Measurements from ENCODE around the gene HSD17B1.

The HSD17B1 gene

GRCh38 chr17:42568341-42569111, 15.8 kb downstream of the HSD17B1 start:
- DNase-seq: no peak

DNA sequence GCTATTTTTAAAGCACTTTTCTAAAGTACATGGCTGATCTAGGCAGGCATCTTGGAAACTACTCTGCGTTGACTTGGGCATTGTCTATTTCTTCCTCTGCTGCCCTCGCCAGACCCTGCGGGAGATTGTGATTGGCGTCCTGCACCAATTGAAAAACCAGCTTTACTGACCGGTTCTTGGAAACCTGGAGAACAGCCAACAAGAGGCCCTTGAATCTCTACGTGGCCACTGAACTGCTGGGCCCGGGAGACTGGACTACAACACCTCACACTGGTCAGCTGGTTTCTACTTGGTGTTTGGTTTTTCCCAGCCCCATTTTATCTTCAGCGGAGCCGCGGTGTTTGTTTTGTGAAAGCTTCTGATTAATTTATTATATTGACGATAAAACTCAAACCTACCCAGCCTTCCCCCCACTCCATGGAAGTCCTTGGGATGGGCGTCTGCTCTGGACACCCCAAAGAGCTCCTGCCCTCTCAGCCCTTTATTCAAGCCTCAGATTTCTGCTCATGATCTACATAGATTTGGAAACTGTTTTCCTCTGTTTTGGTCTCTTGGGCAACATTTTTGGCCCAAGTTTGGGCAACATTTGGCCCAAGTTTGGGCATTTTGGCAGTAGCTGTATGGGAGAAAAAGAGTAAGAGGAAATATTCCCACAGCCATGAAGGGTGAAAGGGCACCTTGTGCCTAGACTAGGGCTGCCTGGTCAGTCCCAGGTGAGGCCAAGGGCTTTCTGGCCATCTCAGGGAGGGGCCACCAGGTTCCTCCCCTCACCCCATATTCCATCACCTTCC, 18.9 kb downstream of the HSD17B1 start:
- no peak for DNase-seq

- DNase-seq: no peak
These were observed 20.4 kb downstream of the HSD17B1 start for GRCh38 chr17:42573095-42573494.

DNA sequence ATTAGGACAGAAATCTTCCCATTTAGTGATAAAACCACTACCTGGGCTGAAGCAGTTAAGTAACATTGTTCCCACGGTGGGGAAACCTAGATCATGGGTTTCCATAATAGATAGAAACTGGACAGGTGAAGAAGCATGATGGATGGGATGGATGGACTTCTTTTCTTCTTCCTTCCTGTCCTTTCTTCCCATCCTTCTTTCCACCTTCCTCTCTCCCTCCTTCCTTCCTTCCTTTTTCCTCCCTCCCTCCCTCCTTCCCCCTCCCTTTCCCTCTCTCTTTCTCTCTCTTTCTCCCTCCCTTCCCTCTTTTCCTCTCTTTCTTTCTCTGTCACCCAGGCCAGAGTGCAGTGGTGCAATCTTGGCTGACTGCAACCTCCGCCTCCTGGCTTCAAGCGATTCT, 21.7 kb downstream of the HSD17B1 start:
- DNase-seq: no peak

DNA sequence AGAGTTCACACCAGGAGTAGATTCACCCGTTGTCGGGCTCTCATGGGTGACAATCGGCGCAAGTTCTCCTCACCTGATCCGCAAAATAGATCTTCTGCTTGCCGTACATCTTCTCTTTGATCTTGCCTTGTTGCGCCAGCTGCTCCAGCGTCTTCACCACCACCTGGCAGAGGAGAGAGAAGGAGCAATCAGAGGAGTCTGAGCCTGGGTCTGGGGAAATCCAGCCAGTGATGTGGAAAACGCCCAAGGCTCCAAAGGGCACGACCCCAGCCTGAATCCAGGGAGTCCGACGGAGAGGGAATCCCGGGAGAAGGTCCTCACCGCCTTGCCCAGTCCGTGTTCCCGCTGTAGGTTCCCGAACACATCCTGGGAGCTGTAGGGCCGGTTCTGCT, 24.4 kb downstream of the HSD17B1 start:
- DNase-seq: no peak

DNA sequence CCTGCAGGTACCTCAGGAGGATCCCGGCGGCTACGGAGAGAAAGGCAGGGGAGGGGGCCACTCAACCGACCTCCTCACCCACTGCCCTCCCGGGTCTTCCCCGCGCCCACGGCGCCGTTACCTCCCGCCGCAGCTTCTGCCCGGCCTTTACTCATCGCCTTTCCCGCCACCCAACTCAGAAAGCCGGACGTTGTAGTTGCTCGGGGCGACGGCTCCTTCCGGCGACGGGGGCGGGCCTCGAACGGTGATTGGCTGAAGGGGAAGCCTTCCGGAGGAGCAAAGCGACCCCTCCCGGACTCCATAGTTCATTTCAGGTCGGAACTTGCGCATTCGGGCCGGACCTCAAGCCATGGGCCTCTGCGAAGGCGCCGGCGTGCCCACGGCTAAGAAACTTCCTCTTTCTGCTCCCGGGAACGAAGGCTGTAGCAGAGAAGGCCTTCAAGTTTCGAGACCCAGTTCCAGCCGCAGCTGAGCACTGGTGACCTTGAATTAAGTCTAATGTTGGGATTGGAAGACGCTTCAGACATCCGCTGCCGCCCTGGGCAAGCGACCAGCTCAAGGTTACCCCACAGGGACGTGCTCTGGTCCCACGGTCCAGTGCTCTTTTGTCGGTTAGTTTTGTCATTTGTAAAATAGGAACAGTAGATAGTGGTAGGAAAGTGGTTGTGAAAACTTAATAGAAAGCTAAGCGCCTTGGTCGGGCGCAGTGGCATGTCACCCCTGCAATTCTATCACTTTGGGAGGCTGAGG, 25.0 kb downstream of the HSD17B1 start, which contains the start of gene PSMC3IP:
PSMC3IP (minus strand) TSS at position 198 of the 750 bp plus-strand sequence; CDS start at position 155, 43 bp downstream.
- DNase-seq: peak; percentile 97

DNA sequence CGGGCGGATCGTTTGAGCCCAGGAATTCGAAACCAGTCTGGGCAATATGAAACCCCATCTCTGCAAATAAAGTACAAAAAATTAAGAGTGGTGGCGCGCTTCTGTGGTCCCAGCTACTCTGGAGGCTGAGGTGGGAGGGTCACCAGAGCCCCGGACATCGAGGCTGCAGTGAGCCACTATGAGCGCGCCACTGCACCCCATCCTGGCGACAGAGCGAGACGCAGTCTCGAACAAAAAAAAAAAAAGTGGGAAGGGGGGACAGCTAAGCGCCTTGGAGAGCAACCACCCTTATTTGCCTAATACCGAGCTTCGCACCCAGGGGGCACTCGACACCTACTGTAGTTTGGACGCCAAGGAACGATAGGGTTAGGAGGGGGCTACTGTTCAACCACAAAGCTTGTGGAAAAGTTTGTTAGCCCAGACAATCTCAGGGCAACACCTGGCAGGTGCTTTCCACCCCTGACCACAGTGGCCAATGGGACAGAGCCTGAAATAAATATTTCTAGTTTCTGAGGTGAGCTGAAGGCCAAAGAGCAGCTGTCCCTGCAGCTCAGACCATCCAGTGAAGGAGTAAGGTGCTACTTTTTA, 25.7 kb downstream of the HSD17B1 start:
- peak; percentile 85 to 86 for DNase-seq

DNA sequence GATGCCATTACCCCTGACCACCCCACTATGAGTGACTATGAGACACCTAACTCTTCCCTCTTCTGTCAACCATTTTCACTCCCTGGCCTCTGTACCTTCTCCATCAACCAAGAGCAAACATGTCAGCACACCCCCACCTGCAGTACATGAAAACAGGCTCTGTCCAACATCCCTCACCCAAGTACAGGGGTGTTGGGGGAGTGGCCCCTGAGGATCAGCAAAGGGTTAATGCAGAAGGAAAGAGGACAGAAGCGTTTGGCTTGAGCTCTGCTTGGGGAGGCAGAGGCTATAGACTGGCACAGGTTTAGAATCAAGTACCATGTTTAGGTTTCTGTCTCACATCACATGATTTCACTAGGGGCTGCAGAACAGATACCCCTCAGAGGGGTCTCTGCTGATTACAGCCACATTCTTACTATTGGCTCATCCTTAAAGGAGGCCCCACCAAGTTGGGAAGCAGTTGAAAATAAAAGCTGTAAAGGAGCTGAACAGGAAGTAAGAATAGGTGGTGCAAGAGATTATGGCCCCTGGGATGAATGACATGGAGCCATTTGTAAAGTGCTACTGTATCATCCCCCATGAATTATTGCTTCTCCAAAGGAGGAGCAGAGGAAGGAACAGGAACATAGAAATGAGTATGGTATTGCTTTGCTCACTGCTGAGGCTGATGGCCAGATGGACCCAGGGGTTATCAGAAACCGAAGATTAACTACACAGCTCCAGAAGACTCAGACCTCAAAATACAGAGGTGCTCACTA, 27.2 kb downstream of the HSD17B1 start:
- DNase-seq: no peak

- DNase-seq: no peak
These were observed 29.1 kb downstream of the HSD17B1 start for GRCh38 chr17:42581744-42582270.

GRCh38 chr17:42584880-42585279, 32.2 kb downstream of the HSD17B1 start:
- DNase-seq: no peak

DNA sequence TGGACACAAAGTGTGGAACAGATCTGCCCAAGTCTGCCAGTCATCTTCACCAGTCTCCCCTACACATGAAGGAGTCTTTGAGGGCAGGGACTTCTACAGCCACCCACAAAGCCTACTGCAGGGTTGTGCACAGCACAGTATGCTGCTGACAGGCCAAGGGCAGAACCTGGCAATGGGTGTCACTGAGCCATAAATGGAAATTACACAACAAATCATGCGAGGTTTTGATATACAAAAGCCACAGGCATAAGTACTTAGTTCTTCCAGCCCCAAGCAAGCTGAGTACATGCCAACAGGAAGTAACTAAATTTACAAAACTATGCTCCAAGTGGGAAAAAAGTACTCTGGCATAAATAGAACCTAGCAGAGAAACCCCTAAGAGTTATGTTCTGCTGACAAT, 32.6 kb downstream of the HSD17B1 start:
- DNase-seq: no peak

- no peak for DNase-seq
These were observed 33.9 kb downstream of the HSD17B1 start for GRCh38 chr17:42586514-42587230.

- DNase-seq: no peak
These were observed 38.2 kb downstream of the HSD17B1 start for GRCh38 chr17:42590886-42591285.

DNA sequence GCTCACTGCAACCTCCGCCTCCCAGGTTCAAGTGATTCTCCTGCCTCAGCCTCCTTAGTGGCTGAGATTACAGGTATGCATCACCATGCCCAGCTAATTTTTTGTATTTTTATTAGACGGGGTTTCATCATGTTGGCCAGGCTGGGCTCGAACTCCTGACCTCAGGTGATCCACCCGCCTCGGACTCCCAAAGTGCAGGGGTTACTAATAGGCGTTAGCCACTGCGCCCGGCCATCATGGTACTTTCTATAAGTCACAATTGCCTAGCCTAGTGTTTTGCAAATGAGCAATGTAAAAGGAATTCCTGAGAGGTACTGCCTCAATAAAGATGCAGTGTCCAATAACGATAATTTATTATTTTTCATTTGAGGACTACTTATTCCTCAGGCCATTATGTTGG, 38.7 kb downstream of the HSD17B1 start:
- DNase-seq: no peak

DNA sequence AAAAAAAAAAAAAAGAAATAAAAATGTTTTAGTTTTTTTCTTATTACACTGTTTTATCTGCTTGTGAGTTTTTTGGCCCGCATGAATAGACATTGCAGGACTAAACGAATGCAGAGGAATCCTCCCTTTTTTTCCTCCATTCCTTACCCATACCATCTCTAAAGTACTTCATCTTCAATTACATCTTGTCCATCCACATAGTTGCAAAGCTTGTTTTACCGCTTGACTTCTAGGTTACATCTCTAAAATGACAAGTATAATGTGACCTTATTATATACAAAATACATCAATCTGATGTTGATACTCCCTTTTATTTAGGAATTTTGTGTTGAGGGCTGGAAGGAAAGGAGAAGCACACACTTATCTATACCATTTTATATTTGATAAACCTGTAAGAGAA, 43.7 kb downstream of the HSD17B1 start:
- no peak for DNase-seq

- no peak for DNase-seq
These were observed 46.2 kb downstream of the HSD17B1 start for GRCh38 chr17:42598905-42599304.

DNA sequence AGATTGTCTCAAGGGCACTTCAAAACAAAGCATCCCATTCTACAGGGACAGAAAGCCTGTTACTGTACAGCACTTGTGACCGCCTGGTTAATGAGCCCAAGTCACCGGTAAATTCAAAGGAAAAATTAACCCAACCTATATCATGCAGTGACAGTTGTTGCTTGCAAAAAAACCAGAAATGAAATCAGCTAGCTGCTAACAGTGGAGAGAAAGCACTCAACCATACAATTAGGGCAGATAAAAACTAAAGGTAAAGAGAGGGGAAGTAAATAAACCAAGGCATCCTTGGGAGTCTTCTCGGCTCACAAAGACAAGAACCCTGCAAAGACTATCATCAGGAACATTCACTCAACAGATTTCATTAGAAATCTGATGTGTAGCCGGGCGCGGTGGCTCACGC, 50.6 kb downstream of the HSD17B1 start:
- DNase-seq: no peak

All from activated T-cell treated with anti-CD3 and anti-CD28 coated beads, Interleukin-2, amount 50 U/mL, for 48 hours (primary cell).